Mammary epithelial cell (primary cell): ENCODE results near the gene CNOT9.

ENCODE experiments used
- EZH2 ChIP-seq: IDR thresholded peaks from 2 replicates; pipeline ENCODE4 v1.6.1; 2012; ENCODE audit warnings: low read length, inconsistent platforms, borderline replicate concordance
- TF ChIP-seq, protein P1 (sequence below), 2 donors: IDR thresholded peaks in 1 of 2; conservative IDR thresholded peaks in 1 of 2; 2 replicates each; pipeline ENCODE4 v1.5.1; 2011 to 2012; ENCODE audit warnings: inconsistent platforms in 2 of 2, low read length in 2 of 2, mild to moderate bottlenecking in 2 of 2, control low read depth in 1 of 2, low read depth in 1 of 2; ENCODE audit not compliant: insufficient read depth in 1 of 2; ENCODE audit errors: extremely low read depth in 1 of 2

DNA sequence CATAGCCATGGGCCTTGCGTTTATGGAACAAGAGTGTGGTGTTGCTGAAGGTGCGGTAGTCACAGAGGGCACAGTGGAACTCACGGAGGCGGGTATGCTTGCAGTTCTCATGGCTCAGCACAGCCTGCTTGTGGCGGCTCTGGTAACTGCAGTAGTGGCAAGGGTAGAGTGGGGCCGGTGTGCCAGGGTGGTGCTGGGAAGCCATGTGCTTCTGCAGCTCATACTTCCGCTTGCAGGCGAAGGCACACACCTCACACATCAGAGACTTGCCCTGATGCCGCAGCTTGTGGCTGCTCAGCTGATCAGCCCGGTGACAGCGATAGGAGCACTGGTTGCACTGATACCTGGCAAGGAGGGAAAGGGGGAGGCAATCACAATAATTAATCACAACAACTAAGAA, 76.1 kb downstream of the CNOT9 start:
- TF ChIP-seq, protein P1, sequence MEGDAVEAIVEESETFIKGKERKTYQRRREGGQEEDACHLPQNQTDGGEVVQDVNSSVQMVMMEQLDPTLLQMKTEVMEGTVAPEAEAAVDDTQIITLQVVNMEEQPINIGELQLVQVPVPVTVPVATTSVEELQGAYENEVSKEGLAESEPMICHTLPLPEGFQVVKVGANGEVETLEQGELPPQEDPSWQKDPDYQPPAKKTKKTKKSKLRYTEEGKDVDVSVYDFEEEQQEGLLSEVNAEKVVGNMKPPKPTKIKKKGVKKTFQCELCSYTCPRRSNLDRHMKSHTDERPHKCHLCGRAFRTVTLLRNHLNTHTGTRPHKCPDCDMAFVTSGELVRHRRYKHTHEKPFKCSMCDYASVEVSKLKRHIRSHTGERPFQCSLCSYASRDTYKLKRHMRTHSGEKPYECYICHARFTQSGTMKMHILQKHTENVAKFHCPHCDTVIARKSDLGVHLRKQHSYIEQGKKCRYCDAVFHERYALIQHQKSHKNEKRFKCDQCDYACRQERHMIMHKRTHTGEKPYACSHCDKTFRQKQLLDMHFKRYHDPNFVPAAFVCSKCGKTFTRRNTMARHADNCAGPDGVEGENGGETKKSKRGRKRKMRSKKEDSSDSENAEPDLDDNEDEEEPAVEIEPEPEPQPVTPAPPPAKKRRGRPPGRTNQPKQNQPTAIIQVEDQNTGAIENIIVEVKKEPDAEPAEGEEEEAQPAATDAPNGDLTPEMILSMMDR (conservative IDR thresholded peaks at IDR 0.05 in 1 of 2, IDR thresholded peaks at IDR 0.05 in 1 of 2; ENCODE audit: extremely low read depth in 1 of 2, insufficient read depth in 1 of 2, low read depth in 1 of 2, low read length in 2 of 2) = no peak
- TF ChIP-seq EZH2 = no peak
